ENCODE data around the gene C3orf33.
"Not testable (repeated sequence)": the region's sequence is repeated elsewhere in the genome, so short reads cannot be mapped to it uniquely, and the experiment has no call there.

C3orf33 gene

GRCh38 chr3:155805802-155806618 lies at the start of gene C3orf33:
TSS of gene C3orf33 (minus strand) at chr3:155806278. CDS start at chr3:155806252, 26 bp downstream.
- DNase-seq = peak; percentile 20

- DNase-seq = peak; percentile 98
Measured at GRCh38 chr3:155854141-155854940, 48.3 kb upstream of the C3orf33 start, which contains the start of gene SLC33A1. TSS of gene SLC33A1 (minus strand) at chr3:155854427. CDS start at chr3:155853997, 430 bp downstream.

GRCh38 chr3:155853214-155854140 lies 47.4 kb upstream of the C3orf33 start:
- DNase-seq = no peak

- DNase-seq = no peak
Measured at GRCh38 chr3:155852341-155852740, 46.3 kb upstream of the C3orf33 start.

GRCh38 chr3:155849404-155849803 lies 43.3 kb upstream of the C3orf33 start:
- not testable (repeated sequence) for DNase-seq

GRCh38 chr3:155847993-155848392 lies 41.9 kb upstream of the C3orf33 start:
- DNase-seq = no peak

GRCh38 chr3:155846119-155846518 lies 40.0 kb upstream of the C3orf33 start:
- no peak for DNase-seq

GRCh38 chr3:155843569-155843968 lies 37.5 kb upstream of the C3orf33 start:
- DNase-seq = no peak

GRCh38 chr3:155835341-155836071 lies 29.4 kb upstream of the C3orf33 start:
- no peak for DNase-seq

GRCh38 chr3:155828490-155829098 lies 22.5 kb upstream of the C3orf33 start:
- not testable (repeated sequence) for DNase-seq

GRCh38 chr3:155815030-155815545 lies 9.0 kb upstream of the C3orf33 start:
- no peak for DNase-seq

- not testable (repeated sequence) for DNase-seq
Measured at GRCh38 chr3:155813224-155813623, 7.1 kb upstream of the C3orf33 start.

GRCh38 chr3:155809181-155809580 lies 3.1 kb upstream of the C3orf33 start:
- no peak for DNase-seq

GRCh38 chr3:155807823-155808222 lies 1.7 kb upstream of the C3orf33 start:
- DNase-seq = no peak

- no peak for DNase-seq
Measured at GRCh38 chr3:155805204-155805801, 775 bp downstream of the C3orf33 start.

- DNase-seq = no peak
Measured at GRCh38 chr3:155804323-155804722, 1.8 kb downstream of the C3orf33 start.

GRCh38 chr3:155792532-155792931 lies 13.5 kb downstream of the C3orf33 start:
- DNase-seq = no peak

- DNase-seq = no peak
Measured at GRCh38 chr3:155791190-155791589, 14.9 kb downstream of the C3orf33 start.

GRCh38 chr3:155790272-155790925 lies 15.7 kb downstream of the C3orf33 start:
- DNase-seq = no peak

GRCh38 chr3:155785662-155786295 lies 20.3 kb downstream of the C3orf33 start:
- DNase-seq = no peak
